ENCODE measurements around the gene ISX. TPM values are rescaled to one million over a fixed set of nuclear protein-coding genes. Genes with fewer than 3 reads are reported as not detected.

The ISX gene
- total and polyA plus RNA-seq, 2 donors (not counting 1 experiment from before 2014, with no cell fraction given), result not detected

DNA sequence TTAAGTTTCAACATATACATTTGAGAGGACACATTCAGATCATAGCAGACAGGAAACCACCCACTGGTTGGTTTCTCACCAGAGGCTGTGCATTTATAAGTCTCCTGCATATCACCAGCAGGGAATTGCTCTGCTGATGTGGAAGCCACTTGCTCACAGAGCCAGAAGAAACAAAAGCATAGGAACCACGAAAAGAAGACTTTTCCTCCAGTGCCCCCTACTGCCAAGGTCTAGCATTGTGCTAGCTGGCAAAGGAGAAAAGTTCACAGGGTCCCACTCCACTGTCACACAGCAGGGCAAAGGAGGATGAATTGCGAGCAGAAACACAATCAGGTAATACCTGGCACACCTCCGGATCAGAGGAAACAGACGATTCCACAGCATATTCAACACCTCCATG, 28.9 kb upstream of the ISX start:
- no peak overlapping the region for H3K27ac ChIP-seq (ENCODE audit: insufficient read depth, low read length)

DNA sequence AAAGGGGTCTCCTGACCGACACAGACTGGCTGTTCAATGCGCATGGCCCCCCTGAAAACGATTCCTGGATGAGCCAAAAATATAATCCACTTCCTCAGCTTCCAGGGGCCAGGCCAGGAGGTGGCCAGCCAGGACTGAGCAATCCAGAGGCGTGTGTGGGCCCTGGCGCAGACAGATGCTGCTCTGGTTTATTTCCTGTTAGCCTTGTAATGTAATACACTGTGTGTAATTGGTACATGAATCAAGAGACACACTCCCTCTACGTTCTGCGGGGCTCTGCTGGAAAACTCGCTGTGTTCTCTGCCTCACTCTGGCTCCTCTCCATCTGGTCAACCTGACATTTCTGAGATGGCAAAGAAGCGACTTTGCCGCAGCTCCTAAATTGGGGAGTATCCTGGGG, 26.3 kb upstream of the ISX start:
- Histone ChIP-seq H3K4me3 (replicated peaks in 1 of 4; ENCODE audit: control extremely low read depth in 1 of 4, insufficient read depth in 1 of 4, low read depth in 3 of 4, low read length in 4 of 4) (no peak overlapping the region), H3K27ac (ENCODE audit: insufficient read depth, low read length) (no peak overlapping the region), H4K20me1 (ENCODE audit: control insufficient read depth, extremely low read depth, insufficient read depth, low read length) (no peaks in the 10 kb centered on the region), H3K9ac (ENCODE audit: insufficient read depth, low read length) (no peak overlapping the region), H3K79me2 (ENCODE audit: control insufficient read depth, insufficient read depth, low read length) (no peaks in the 10 kb centered on the region), H3K9me3 (ENCODE audit: control insufficient read depth, insufficient read depth, low read depth, low read length) (no peaks in the 10 kb centered on the region), H3K4me2 (ENCODE audit: extremely low read depth, insufficient read depth, low read length) (no peak overlapping the region), H3K4me1 (ENCODE audit: control insufficient read depth, extremely low read depth, insufficient read depth, low read length) (no peaks in the 10 kb centered on the region), H2AFZ (ENCODE audit: low read length) (no peak overlapping the region), H3K36me3 (ENCODE audit: control insufficient read depth, insufficient read depth, low read length) (no peaks in the 10 kb centered on the region), H3K27me3 (ENCODE audit: control insufficient read depth, insufficient read depth, low read length) (no peaks in the 10 kb centered on the region)
- no peak for DNase-seq (ENCODE audit: low read depth in 2 of 2)
- TF ChIP-seq EZH2 (IDR thresholded peaks at IDR 0.05; ENCODE audit: low read length, missing control alignments), result no peak
- TF ChIP-seq, protein P1, sequence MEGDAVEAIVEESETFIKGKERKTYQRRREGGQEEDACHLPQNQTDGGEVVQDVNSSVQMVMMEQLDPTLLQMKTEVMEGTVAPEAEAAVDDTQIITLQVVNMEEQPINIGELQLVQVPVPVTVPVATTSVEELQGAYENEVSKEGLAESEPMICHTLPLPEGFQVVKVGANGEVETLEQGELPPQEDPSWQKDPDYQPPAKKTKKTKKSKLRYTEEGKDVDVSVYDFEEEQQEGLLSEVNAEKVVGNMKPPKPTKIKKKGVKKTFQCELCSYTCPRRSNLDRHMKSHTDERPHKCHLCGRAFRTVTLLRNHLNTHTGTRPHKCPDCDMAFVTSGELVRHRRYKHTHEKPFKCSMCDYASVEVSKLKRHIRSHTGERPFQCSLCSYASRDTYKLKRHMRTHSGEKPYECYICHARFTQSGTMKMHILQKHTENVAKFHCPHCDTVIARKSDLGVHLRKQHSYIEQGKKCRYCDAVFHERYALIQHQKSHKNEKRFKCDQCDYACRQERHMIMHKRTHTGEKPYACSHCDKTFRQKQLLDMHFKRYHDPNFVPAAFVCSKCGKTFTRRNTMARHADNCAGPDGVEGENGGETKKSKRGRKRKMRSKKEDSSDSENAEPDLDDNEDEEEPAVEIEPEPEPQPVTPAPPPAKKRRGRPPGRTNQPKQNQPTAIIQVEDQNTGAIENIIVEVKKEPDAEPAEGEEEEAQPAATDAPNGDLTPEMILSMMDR (conservative IDR thresholded peaks at IDR 0.05 in 1 of 2, IDR thresholded peaks at IDR 0.05 in 1 of 2; ENCODE audit: low read depth in 1 of 2, low read length in 2 of 2), result no peak

More for the DNA sequence above, 28.9 kb upstream of the ISX start:
- no peak for TF ChIP-seq EZH2 (IDR thresholded peaks at IDR 0.05; ENCODE audit: low read length, missing control alignments)
- TF ChIP-seq, protein P1 (conservative IDR thresholded peaks at IDR 0.05 in 1 of 2, IDR thresholded peaks at IDR 0.05 in 1 of 2; ENCODE audit: low read depth in 1 of 2, low read length in 2 of 2), result no peak
- Histone ChIP-seq H3K9me3 (ENCODE audit: control insufficient read depth, insufficient read depth, low read depth, low read length) (no peaks in the 10 kb centered on the region), H4K20me1 (ENCODE audit: control insufficient read depth, extremely low read depth, insufficient read depth, low read length) (no peaks in the 10 kb centered on the region), H3K79me2 (ENCODE audit: control insufficient read depth, insufficient read depth, low read length) (no peaks in the 10 kb centered on the region), H3K4me2 (ENCODE audit: extremely low read depth, insufficient read depth, low read length) (no peak overlapping the region), H2AFZ (ENCODE audit: low read length) (no peak overlapping the region), H3K27me3 (ENCODE audit: control insufficient read depth, insufficient read depth, low read length) (no peaks in the 10 kb centered on the region), H3K9ac (ENCODE audit: insufficient read depth, low read length) (no peak overlapping the region), H3K4me1 (ENCODE audit: control insufficient read depth, extremely low read depth, insufficient read depth, low read length) (no peaks in the 10 kb centered on the region), H3K36me3 (ENCODE audit: control insufficient read depth, insufficient read depth, low read length) (no peaks in the 10 kb centered on the region), H3K4me3 (replicated peaks in 1 of 4; ENCODE audit: control extremely low read depth in 1 of 4, insufficient read depth in 1 of 4, low read depth in 3 of 4, low read length in 4 of 4) (no peak overlapping the region)
- no peak for DNase-seq (ENCODE audit: low read depth in 2 of 2)

DNA sequence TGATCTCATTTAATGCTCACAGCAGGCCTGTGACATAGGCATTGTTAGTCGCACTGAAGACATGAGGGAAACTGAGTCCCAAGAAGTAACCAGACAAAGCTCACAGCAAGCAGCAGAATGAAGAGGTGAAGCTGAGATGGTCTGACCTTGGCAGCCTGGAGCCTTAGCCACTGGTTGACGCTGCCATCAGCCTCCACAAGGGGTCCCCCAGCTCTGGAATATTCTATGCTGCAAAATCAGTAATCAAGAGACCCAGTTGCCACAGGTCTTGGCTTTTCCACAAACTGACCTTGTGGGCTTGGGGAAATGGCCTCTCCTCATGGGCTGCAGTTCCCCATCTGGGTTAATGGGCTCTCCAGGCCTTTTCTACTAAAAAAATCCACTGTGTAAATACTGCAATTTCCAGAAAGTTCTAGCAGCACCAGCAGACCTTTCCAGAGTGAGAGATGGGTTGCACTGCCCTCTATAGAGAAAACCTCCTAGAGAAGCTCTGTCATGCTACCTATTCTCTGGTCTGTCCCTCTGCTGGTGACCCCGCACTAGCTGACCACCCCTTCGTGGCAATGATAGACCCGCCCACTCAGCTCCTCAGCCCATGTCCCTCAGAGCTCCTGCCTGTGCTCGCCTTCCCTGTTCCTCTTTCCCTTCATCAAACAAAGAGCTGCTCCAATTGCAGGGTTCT, 22.6 kb upstream of the ISX start:
- Histone ChIP-seq H3K4me3 (replicated peaks in 1 of 4; ENCODE audit: control extremely low read depth in 1 of 4, insufficient read depth in 1 of 4, low read depth in 3 of 4, low read length in 4 of 4) (no peak overlapping the region), H4K20me1 (ENCODE audit: control insufficient read depth, extremely low read depth, insufficient read depth, low read length) (no peaks in the 10 kb centered on the region), H2AFZ (ENCODE audit: low read length) (no peak overlapping the region), H3K9me3 (ENCODE audit: control insufficient read depth, insufficient read depth, low read depth, low read length) (no peaks in the 10 kb centered on the region), H3K79me2 (ENCODE audit: control insufficient read depth, insufficient read depth, low read length) (no peaks in the 10 kb centered on the region), H3K4me2 (ENCODE audit: extremely low read depth, insufficient read depth, low read length) (no peak overlapping the region), H3K36me3 (ENCODE audit: control insufficient read depth, insufficient read depth, low read length) (no peaks in the 10 kb centered on the region), H3K27me3 (ENCODE audit: control insufficient read depth, insufficient read depth, low read length) (no peaks in the 10 kb centered on the region), H3K4me1 (ENCODE audit: control insufficient read depth, extremely low read depth, insufficient read depth, low read length) (no peaks in the 10 kb centered on the region), H3K9ac (ENCODE audit: insufficient read depth, low read length) (no peak overlapping the region), H3K27ac (ENCODE audit: insufficient read depth, low read length) (no peak overlapping the region)
- TF ChIP-seq EZH2 (IDR thresholded peaks at IDR 0.05; ENCODE audit: low read length, missing control alignments), result no peak
- TF ChIP-seq, protein P1 (conservative IDR thresholded peaks at IDR 0.05 in 1 of 2, IDR thresholded peaks at IDR 0.05 in 1 of 2; ENCODE audit: low read depth in 1 of 2, low read length in 2 of 2), result no peak
- no peak for DNase-seq (ENCODE audit: low read depth in 2 of 2)

Data from fibroblast of lung (primary cell).